Measurements from ENCODE around the gene CEACAM21.

Gene CEACAM21

GRCh38 chr19:41610789-41611188 is 34.8 kb downstream of the CEACAM21 start:
- H3K4me2 ChIP-seq (ENCODE audit: low read length): no peak overlapping the region
- TF ChIP-seq EZH2phosphoT487 (IDR thresholded peaks at IDR 0.05; ENCODE audit: low read depth) (no peak), CTCF (IDR thresholded peaks at IDR 0.05; ENCODE audit: low read depth, low read length) (no peak)
- H3K27ac ChIP-seq (ENCODE audit: low read length): no peak overlapping the region
- no peaks in the 10 kb centered on the region for H3K79me2 ChIP-seq (ENCODE audit: low read length)
- no peak overlapping the region for H3K4me3 ChIP-seq (ENCODE audit: low read length)
- no peaks in the 10 kb centered on the region for H3K4me1 ChIP-seq (ENCODE audit: low read length)
- no peak overlapping the region for H3K9ac ChIP-seq (ENCODE audit: low read length)
- no peaks in the 10 kb centered on the region; the same call in 1 of the 2 replicates for H4K20me1 ChIP-seq (ENCODE audit: insufficient read depth, low read length)
- no peaks in the 10 kb centered on the region for H3K9me3 ChIP-seq (ENCODE audit: insufficient read depth, low read length)
- peaks cover 50% of the 10 kb centered on the region for H3K27me3 ChIP-seq (ENCODE audit: low read depth, low read length)
- no peak overlapping the region for H2AFZ ChIP-seq (ENCODE audit: low read depth, low read length)
- no peaks in the 10 kb centered on the region for H3K36me3 ChIP-seq (replicated peaks; ENCODE audit: low read depth, low read length)

GRCh38 chr19:41612483-41612882 is 36.5 kb downstream of the CEACAM21 start:
- Histone ChIP-seq H2AFZ (ENCODE audit: low read depth, low read length) (no peak overlapping the region), H3K79me2 (ENCODE audit: low read length) (no peaks in the 10 kb centered on the region), H3K4me2 (ENCODE audit: low read length) (no peak overlapping the region), H3K9ac (ENCODE audit: low read length) (no peak overlapping the region), H3K36me3 (replicated peaks; ENCODE audit: low read depth, low read length) (no peaks in the 10 kb centered on the region), H3K27me3 (ENCODE audit: low read depth, low read length) (peaks cover 37% of the 10 kb centered on the region), H3K4me1 (ENCODE audit: low read length) (no peaks in the 10 kb centered on the region), H3K9me3 (ENCODE audit: insufficient read depth, low read length) (no peaks in the 10 kb centered on the region), H4K20me1 (ENCODE audit: insufficient read depth, low read length) (peaks cover 8% of the 10 kb centered on the region), H3K4me3 (ENCODE audit: low read length) (no peak overlapping the region), H3K27ac (ENCODE audit: low read length) (no peak overlapping the region)
- TF ChIP-seq CTCF (IDR thresholded peaks at IDR 0.05; ENCODE audit: low read depth, low read length): no peak
- TF ChIP-seq EZH2phosphoT487 (IDR thresholded peaks at IDR 0.05; ENCODE audit: low read depth): no peak

GRCh38 chr19:41615207-41615606 is 39.2 kb downstream of the CEACAM21 start:
- Histone ChIP-seq H3K4me1 (ENCODE audit: low read length) (no peaks in the 10 kb centered on the region), H3K4me2 (ENCODE audit: low read length) (no peak overlapping the region), H3K27ac (ENCODE audit: low read length) (no peak overlapping the region), H3K36me3 (replicated peaks; ENCODE audit: low read depth, low read length) (no peaks in the 10 kb centered on the region), H2AFZ (ENCODE audit: low read depth, low read length) (no peak overlapping the region), H4K20me1 (ENCODE audit: insufficient read depth, low read length) (peaks cover 8% of the 10 kb centered on the region), H3K9me3 (ENCODE audit: insufficient read depth, low read length) (no peaks in the 10 kb centered on the region), H3K9ac (ENCODE audit: low read length) (no peak overlapping the region), H3K79me2 (ENCODE audit: low read length) (no peaks in the 10 kb centered on the region), H3K4me3 (ENCODE audit: low read length) (no peak overlapping the region), H3K27me3 (ENCODE audit: low read depth, low read length) (peaks cover 15% of the 10 kb centered on the region)
- no peak for TF ChIP-seq EZH2phosphoT487 (IDR thresholded peaks at IDR 0.05; ENCODE audit: low read depth)
- no peak for TF ChIP-seq CTCF (IDR thresholded peaks at IDR 0.05; ENCODE audit: low read depth, low read length)

GRCh38 chr19:41616792-41617621 is 41.0 kb downstream of the CEACAM21 start:
- H3K27me3 ChIP-seq (ENCODE audit: low read depth, low read length): 0 out of 2 replicates have a peak, but pooled peaks cover 3% of the 10 kb centered on the region
- H4K20me1 ChIP-seq (ENCODE audit: insufficient read depth, low read length): peaks cover 8% of the 10 kb centered on the region
- H3K9ac ChIP-seq (ENCODE audit: low read length): no peak overlapping the region

More at GRCh38 chr19:41616792-41617621, 41.0 kb downstream of the CEACAM21 start:
- Histone ChIP-seq H3K9me3 (ENCODE audit: insufficient read depth, low read length) (no peaks in the 10 kb centered on the region), H2AFZ (ENCODE audit: low read depth, low read length) (no peak overlapping the region), H3K4me2 (ENCODE audit: low read length) (no peak overlapping the region), H3K4me1 (ENCODE audit: low read length) (no peaks in the 10 kb centered on the region), H3K27ac (ENCODE audit: low read length) (no peak overlapping the region), H3K4me3 (ENCODE audit: low read length) (no peak overlapping the region), H3K36me3 (replicated peaks; ENCODE audit: low read depth, low read length) (no peaks in the 10 kb centered on the region), H3K79me2 (ENCODE audit: low read length) (no peaks in the 10 kb centered on the region)
- TF ChIP-seq CTCF (IDR thresholded peaks at IDR 0.05; ENCODE audit: low read depth, low read length): no peak
- no peak for TF ChIP-seq EZH2phosphoT487 (IDR thresholded peaks at IDR 0.05; ENCODE audit: low read depth)
